Kidney (tissue), 14 donors: ENCODE data around the gene GINS3. TPM values are rescaled to one million over a fixed set of nuclear protein-coding genes. Genes with fewer than 3 reads are reported as not detected.

Source experiments
- DNase-seq, 5 donors: peaks; one replicate each; pipeline ENCODE4 v3.0.0-alpha.2; 2013 to 2020
- FAIRE-seq: peaks from 2 replicates; lab custom pipeline; 2012; peaks lifted over from hg19 to GRCh38; lab: Jason Lieb, UNC
- H3K27ac ChIP-seq, 2 donors: one replicate each; pipeline ENCODE4 v1.7.0; 2013; ENCODE audit warnings: low read depth in 2 of 2, low read length in 2 of 2, inconsistent platforms in 1 of 2
- H3K27me3 ChIP-seq: one replicate; pipeline ENCODE4 v1.7.1; 2013; ENCODE audit warnings: low read length, inconsistent platforms; ENCODE audit not compliant: control insufficient read depth, insufficient read depth
- H3K36me3 ChIP-seq, 3 donors: one replicate each; pipeline versions ENCODE4 v1.7.0 to v1.7.1; 2013; ENCODE audit warnings: low read length in 3 of 3, control low read depth in 1 of 3, inconsistent platforms in 1 of 3; ENCODE audit not compliant: insufficient read depth in 3 of 3, control insufficient read depth in 2 of 3
- H3K4me1 ChIP-seq, 3 donors: one replicate each; pipeline versions ENCODE4 v1.7.0 to v1.7.1; 2013; ENCODE audit warnings: low read length in 3 of 3, inconsistent platforms in 1 of 3, low read depth in 1 of 3; ENCODE audit not compliant: control insufficient read depth in 2 of 3, insufficient read depth in 2 of 3
- H3K4me3 ChIP-seq, 3 donors: one replicate each; pipeline versions ENCODE4 v1.7.0 to v1.8.1; 2013; ENCODE audit warnings: low read length in 3 of 3, control low read depth in 1 of 3, inconsistent platforms in 1 of 3
- H3K9ac ChIP-seq, 3 donors: one replicate each; pipeline versions ENCODE4 v1.7.0 to v1.7.1; 2013; ENCODE audit warnings: low read length in 3 of 3, control low read depth in 1 of 3, inconsistent platforms in 1 of 3
- H3K9me3 ChIP-seq, 3 donors: one replicate each; pipeline versions ENCODE4 v1.7.0 to v1.7.1; 2013; ENCODE audit warnings: low read length in 3 of 3, control low read depth in 1 of 3, inconsistent platforms in 1 of 3; ENCODE audit not compliant: control insufficient read depth in 2 of 3, insufficient read depth in 1 of 3
- intact Hi-C: fragments of 100-400 bp; cut with DNase I; formaldehyde crosslinking; loops from one replicate; pipeline ENCODE4 v1.11.1; 2022
- polyA plus RNA-seq: library from polyadenylated mRNA; stranded (reverse); fragments of 350-450 nt; fragmentation: Illumina TruSeq; extraction: RNeasy Lipid Tissue Mini Kit (QIAGEN cat#74804); gene quantifications from one replicate; pipeline ENCODE4 v1.2.3, GENCODE V29; 2014; ENCODE audit warnings: low read depth, low replicate concordance; ENCODE audit not compliant: insufficient read depth
- total RNA-seq: library from RNA; stranded (reverse); fragmentation: NEBNext Ultra II Directional; extraction: Animal tissue kit (Norgen Biotek cat#: 25700); gene quantifications from one replicate; pipeline ENCODE4 v1.2.1, GENCODE V29; 2021
- TF ChIP-seq, protein P1 (sequence below): IDR thresholded peaks from 3 replicates; pipeline ENCODE4 v1.5.1; 2012; ENCODE audit warnings: mild to moderate bottlenecking, moderate library complexity, borderline replicate concordance; ENCODE audit not compliant: insufficient read depth; ENCODE audit errors: extremely low read depth
- donor health status: control.
- donor health status: control.
- donor health status: control.
- donor health status: control.
- donor health status: control.
- donor health status: DM: yes; HTN: yes; CAD: no.
- donor health status: Normal renal cell carcinoma (clear cell type).

GINS3 gene
- total and polyA plus RNA-seq, 2 donors from 2014 or later, result 2.4 to 2.6 TPM

DNA sequence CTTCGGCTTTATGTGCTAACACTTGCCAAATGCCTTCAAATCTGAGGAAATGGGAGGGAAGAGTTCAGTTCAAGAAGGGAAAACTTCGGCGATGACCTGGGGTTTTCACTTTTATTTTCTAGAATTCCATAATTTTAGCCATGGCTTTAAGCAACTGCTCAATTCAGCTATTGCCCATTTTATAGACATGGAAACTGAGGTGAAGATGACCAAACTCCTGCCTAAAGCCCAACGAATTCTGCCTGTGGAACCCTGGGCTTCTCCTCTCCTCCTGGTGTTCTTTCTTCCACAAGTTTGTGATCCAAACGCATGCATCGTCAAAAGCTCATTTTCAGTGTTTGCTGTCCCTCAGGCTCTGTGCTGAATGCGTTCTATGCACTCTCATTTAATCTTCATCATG is 58.3 kb downstream of the GINS3 start:
- Histone ChIP-seq H3K27me3 (no peaks in the 10 kb centered on the region), H3K9me3 (no peaks in the 10 kb centered on the region), H3K9ac (no peak overlapping the region), H3K4me1 (no peaks in the 10 kb centered on the region), H3K4me3 (no peak overlapping the region), H3K36me3 (no peaks in the 10 kb centered on the region), H3K27ac (no peak overlapping the region)
- DNase-seq (no peak), FAIRE-seq (no peak)
- TF ChIP-seq, protein P1, sequence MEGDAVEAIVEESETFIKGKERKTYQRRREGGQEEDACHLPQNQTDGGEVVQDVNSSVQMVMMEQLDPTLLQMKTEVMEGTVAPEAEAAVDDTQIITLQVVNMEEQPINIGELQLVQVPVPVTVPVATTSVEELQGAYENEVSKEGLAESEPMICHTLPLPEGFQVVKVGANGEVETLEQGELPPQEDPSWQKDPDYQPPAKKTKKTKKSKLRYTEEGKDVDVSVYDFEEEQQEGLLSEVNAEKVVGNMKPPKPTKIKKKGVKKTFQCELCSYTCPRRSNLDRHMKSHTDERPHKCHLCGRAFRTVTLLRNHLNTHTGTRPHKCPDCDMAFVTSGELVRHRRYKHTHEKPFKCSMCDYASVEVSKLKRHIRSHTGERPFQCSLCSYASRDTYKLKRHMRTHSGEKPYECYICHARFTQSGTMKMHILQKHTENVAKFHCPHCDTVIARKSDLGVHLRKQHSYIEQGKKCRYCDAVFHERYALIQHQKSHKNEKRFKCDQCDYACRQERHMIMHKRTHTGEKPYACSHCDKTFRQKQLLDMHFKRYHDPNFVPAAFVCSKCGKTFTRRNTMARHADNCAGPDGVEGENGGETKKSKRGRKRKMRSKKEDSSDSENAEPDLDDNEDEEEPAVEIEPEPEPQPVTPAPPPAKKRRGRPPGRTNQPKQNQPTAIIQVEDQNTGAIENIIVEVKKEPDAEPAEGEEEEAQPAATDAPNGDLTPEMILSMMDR, result no peak
- intact Hi-C loops, result no loop called here

DNA sequence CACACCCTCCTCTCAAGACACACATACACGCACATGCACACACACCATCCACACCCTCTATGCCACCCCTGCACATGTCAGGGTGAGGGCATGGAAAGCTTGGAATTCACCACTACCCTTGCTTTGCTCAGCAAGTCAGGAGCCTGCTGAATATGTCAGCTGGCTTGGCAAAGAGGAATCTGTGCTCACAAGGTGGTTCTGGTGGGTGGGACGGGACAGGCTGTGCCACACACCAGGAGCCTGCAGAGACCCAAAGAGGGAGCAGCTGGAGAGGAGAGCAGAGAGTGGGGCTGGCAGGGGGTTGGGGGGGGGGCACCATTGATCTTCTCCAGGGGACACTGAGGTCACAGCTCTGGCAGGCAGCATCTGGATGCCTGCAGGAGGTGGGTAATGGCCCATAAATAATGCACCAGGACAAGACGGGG is 59.0 kb downstream of the GINS3 start:
- Histone ChIP-seq H3K4me3 (no peak overlapping the region), H3K27me3 (no peaks in the 10 kb centered on the region), H3K4me1 (no peaks in the 10 kb centered on the region), H3K36me3 (no peaks in the 10 kb centered on the region), H3K27ac (no peak overlapping the region), H3K9ac (no peak overlapping the region), H3K9me3 (no peaks in the 10 kb centered on the region)
- intact Hi-C loops, result no loop called here
- TF ChIP-seq, protein P1, result no peak
- DNase-seq (peak in 2 of 5 donors; percentile 18 to 26), FAIRE-seq (no peak)

DNA sequence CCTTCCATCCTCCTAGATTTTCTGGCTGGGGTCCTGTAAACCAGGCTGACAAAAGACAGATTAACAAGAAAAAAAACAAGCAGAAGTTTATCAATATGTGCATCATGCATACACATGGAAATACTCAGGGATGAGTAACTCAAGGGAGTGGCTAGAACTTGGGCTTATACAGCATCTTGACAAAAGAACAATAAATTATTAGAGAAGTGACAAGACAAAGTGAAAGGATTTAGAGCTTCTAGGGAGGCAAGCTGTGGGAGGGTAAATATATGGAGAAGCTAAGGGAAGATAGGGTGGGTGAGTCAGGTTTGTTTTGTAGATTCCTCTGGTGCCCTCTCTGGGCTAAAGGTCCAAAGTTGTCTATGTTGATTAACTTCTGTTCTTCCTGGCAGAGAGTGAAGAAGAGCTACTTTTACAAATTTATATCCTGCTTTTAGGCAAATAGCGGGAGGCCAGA is 59.7 kb downstream of the GINS3 start:
- Histone ChIP-seq H3K9ac (no peak overlapping the region), H3K9me3 (no peaks in the 10 kb centered on the region), H3K27me3 (no peaks in the 10 kb centered on the region), H3K4me3 (no peak overlapping the region), H3K36me3 (no peaks in the 10 kb centered on the region), H3K4me1 (no peaks in the 10 kb centered on the region), H3K27ac (no peak overlapping the region)
- FAIRE-seq (no peak), DNase-seq (peak in 3 of 5 donors; percentile 24 to 75 (median 69))
- intact Hi-C loops, result no loop called here
- TF ChIP-seq, protein P1, result no peak

DNA sequence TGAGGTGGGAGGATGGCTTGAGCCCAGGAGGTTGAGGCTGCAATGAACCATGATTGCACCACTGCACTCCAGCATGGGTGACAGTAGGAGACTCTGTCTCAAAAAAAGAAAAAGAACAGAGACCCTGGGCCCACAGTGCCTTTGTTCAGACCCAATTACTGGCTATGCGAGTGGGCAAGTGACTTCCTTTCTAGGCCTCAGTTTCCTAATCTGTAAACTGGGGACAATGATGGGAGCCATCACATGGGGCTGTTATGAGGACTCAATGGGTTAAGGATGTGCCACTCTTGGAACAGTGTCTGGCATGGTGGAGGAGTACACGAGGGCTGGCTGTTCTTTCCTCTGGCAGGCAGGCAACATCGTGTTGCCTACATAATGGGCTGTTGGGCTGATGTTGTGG is 60.4 kb downstream of the GINS3 start:
- no peak overlapping the region for H3K4me3 ChIP-seq
- H3K9ac ChIP-seq, result no peak overlapping the region
- H3K9me3 ChIP-seq, result no peaks in the 10 kb centered on the region
- TF ChIP-seq, protein P1, result no peak
- H3K27ac ChIP-seq, result no peak overlapping the region
- no peaks in the 10 kb centered on the region for H3K36me3 ChIP-seq
- H3K27me3 ChIP-seq, result no peaks in the 10 kb centered on the region
- intact Hi-C loops, result no loop called here
- FAIRE-seq, result no peak
- no peaks in the 10 kb centered on the region for H3K4me1 ChIP-seq
- DNase-seq, result no peak
